ENCODE measurements around the gene SRA1.
"Not testable (repeated sequence)": the region's sequence is repeated elsewhere in the genome, so short reads cannot be mapped to it uniquely, and the experiment has no call there.

The SRA1 gene

GRCh38 chr5:140557136-140557805 is at the start of gene SRA1:
Gene SRA1, minus strand, starts transcription at chr5:140557473. Its CDS starts 21 bp downstream, at chr5:140557452.
- Mint-ChIP-seq H3K4me1 (ENCODE audit: low read depth) (peaks cover 48% of the 10 kb centered on the region), H3K9me3 (no peaks in the 10 kb centered on the region), H3K27me3 (no peaks in the 10 kb centered on the region)

GRCh38 chr5:140607031-140607430 is 49.8 kb upstream of the SRA1 start:
- H3K4me3 Mint-ChIP-seq: no peak overlapping the region
- H3K9me3 Mint-ChIP-seq: no peaks in the 10 kb centered on the region
- peaks cover 12% of the 10 kb centered on the region for H3K27me3 Mint-ChIP-seq
- H3K4me1 Mint-ChIP-seq (ENCODE audit: low read depth): peaks cover 9% of the 10 kb centered on the region
- no peaks in the 10 kb centered on the region for H3K36me3 Mint-ChIP-seq (ENCODE audit: low read depth)
- H3K27ac Mint-ChIP-seq: no peak overlapping the region

More at GRCh38 chr5:140557136-140557805, at the start of gene SRA1:
- Mint-ChIP-seq H3K27ac (peak within 1 kb of the TSS; percentile 93), H3K36me3 (ENCODE audit: low read depth) (peaks cover 36% of the 10 kb centered on the region), H3K4me3 (peak within 1 kb of the TSS; percentile 93)

GRCh38 chr5:140605879-140606278 is 48.6 kb upstream of the SRA1 start:
- no peak overlapping the region for H3K4me3 Mint-ChIP-seq
- no peaks in the 10 kb centered on the region for H3K9me3 Mint-ChIP-seq
- H3K36me3 Mint-ChIP-seq (ENCODE audit: low read depth): no peaks in the 10 kb centered on the region
- peaks cover 6% of the 10 kb centered on the region for H3K27me3 Mint-ChIP-seq
- no peaks in the 10 kb centered on the region for H3K4me1 Mint-ChIP-seq (ENCODE audit: low read depth)
- no peak overlapping the region for H3K27ac Mint-ChIP-seq

- no peak overlapping the region for H3K27ac Mint-ChIP-seq
- no peaks in the 10 kb centered on the region for H3K36me3 Mint-ChIP-seq (ENCODE audit: low read depth)
- H3K9me3 Mint-ChIP-seq: no peaks in the 10 kb centered on the region
- no peaks in the 10 kb centered on the region for H3K4me1 Mint-ChIP-seq (ENCODE audit: low read depth)
- H3K4me3 Mint-ChIP-seq: no peak overlapping the region
- H3K27me3 Mint-ChIP-seq: peaks cover 9% of the 10 kb centered on the region
Observed at GRCh38 chr5:140603734-140604133, 46.5 kb upstream of the SRA1 start.

- H3K4me1 Mint-ChIP-seq (ENCODE audit: low read depth); H3K36me3 Mint-ChIP-seq (ENCODE audit: low read depth); H3K9me3 Mint-ChIP-seq; H3K4me3 Mint-ChIP-seq; H3K27ac Mint-ChIP-seq; H3K27me3 Mint-ChIP-seq: not testable (repeated sequence)
Observed at GRCh38 chr5:140603446-140603698, 46.1 kb upstream of the SRA1 start.

- no peak overlapping the region for H3K4me3 Mint-ChIP-seq
- H3K4me1 Mint-ChIP-seq (ENCODE audit: low read depth): no peaks in the 10 kb centered on the region
- no peaks in the 10 kb centered on the region for H3K9me3 Mint-ChIP-seq
- peaks cover 7% of the 10 kb centered on the region for H3K27me3 Mint-ChIP-seq
- no peak overlapping the region for H3K27ac Mint-ChIP-seq
- no peaks in the 10 kb centered on the region for H3K36me3 Mint-ChIP-seq (ENCODE audit: low read depth)
Observed at GRCh38 chr5:140602147-140602546, 44.9 kb upstream of the SRA1 start.

- Mint-ChIP-seq H3K27me3 (peaks cover 6% of the 10 kb centered on the region), H3K9me3 (no peaks in the 10 kb centered on the region), H3K4me3 (no peak overlapping the region), H3K36me3 (ENCODE audit: low read depth) (no peaks in the 10 kb centered on the region), H3K4me1 (ENCODE audit: low read depth) (peaks cover 5% of the 10 kb centered on the region), H3K27ac (no peak overlapping the region)
Observed at GRCh38 chr5:140600096-140600495, 42.8 kb upstream of the SRA1 start.

GRCh38 chr5:140598836-140599235 is 41.6 kb upstream of the SRA1 start:
- Mint-ChIP-seq H3K4me1 (ENCODE audit: low read depth) (peaks cover 5% of the 10 kb centered on the region), H3K36me3 (ENCODE audit: low read depth) (no peaks in the 10 kb centered on the region), H3K9me3 (no peaks in the 10 kb centered on the region), H3K27ac (no peak overlapping the region), H3K27me3 (peaks cover 3% of the 10 kb centered on the region), H3K4me3 (no peak overlapping the region)

GRCh38 chr5:140596321-140596741 is 39.1 kb upstream of the SRA1 start:
- Mint-ChIP-seq H3K36me3 (ENCODE audit: low read depth) (no peaks in the 10 kb centered on the region), H3K9me3 (no peaks in the 10 kb centered on the region), H3K4me3 (no peak overlapping the region), H3K27me3 (peaks cover 3% of the 10 kb centered on the region), H3K4me1 (ENCODE audit: low read depth) (peaks cover 5% of the 10 kb centered on the region), H3K27ac (no peak overlapping the region)

- Mint-ChIP-seq H3K27ac (peak overlapping the region; percentile 6), H3K4me3 (no peak overlapping the region)
Observed at GRCh38 chr5:140595538-140596300, 38.4 kb upstream of the SRA1 start.

GRCh38 chr5:140594169-140594568 is 36.9 kb upstream of the SRA1 start:
- H3K4me1 Mint-ChIP-seq (ENCODE audit: low read depth): peaks cover 5% of the 10 kb centered on the region
- no peaks in the 10 kb centered on the region for H3K9me3 Mint-ChIP-seq
- no peak overlapping the region for H3K27ac Mint-ChIP-seq
- H3K36me3 Mint-ChIP-seq (ENCODE audit: low read depth): no peaks in the 10 kb centered on the region
- peaks cover 3% of the 10 kb centered on the region for H3K27me3 Mint-ChIP-seq
- no peak overlapping the region for H3K4me3 Mint-ChIP-seq

More at GRCh38 chr5:140595538-140596300, 38.4 kb upstream of the SRA1 start:
- no peaks in the 10 kb centered on the region for H3K36me3 Mint-ChIP-seq (ENCODE audit: low read depth)
- no peaks in the 10 kb centered on the region for H3K9me3 Mint-ChIP-seq
- peaks cover 5% of the 10 kb centered on the region for H3K4me1 Mint-ChIP-seq (ENCODE audit: low read depth)
- peaks cover 3% of the 10 kb centered on the region for H3K27me3 Mint-ChIP-seq

- H3K36me3 Mint-ChIP-seq (ENCODE audit: low read depth); H3K27ac Mint-ChIP-seq; H3K9me3 Mint-ChIP-seq; H3K4me3 Mint-ChIP-seq; H3K4me1 Mint-ChIP-seq (ENCODE audit: low read depth); H3K27me3 Mint-ChIP-seq: not testable (repeated sequence)
Observed at GRCh38 chr5:140593070-140593469, 35.8 kb upstream of the SRA1 start.

- no peaks in the 10 kb centered on the region for H3K27me3 Mint-ChIP-seq
- no peaks in the 10 kb centered on the region for H3K36me3 Mint-ChIP-seq (ENCODE audit: low read depth)
- no peak overlapping the region for H3K27ac Mint-ChIP-seq
- no peaks in the 10 kb centered on the region for H3K9me3 Mint-ChIP-seq
- H3K4me3 Mint-ChIP-seq: no peak overlapping the region
- H3K4me1 Mint-ChIP-seq (ENCODE audit: low read depth): peaks cover 5% of the 10 kb centered on the region
Observed at GRCh38 chr5:140591747-140592372, 34.6 kb upstream of the SRA1 start.

- H3K4me3 Mint-ChIP-seq: no peak overlapping the region
- H3K27ac Mint-ChIP-seq: no peak overlapping the region
- H3K9me3 Mint-ChIP-seq: no peaks in the 10 kb centered on the region
- no peaks in the 10 kb centered on the region for H3K36me3 Mint-ChIP-seq (ENCODE audit: low read depth)
- H3K27me3 Mint-ChIP-seq: no peaks in the 10 kb centered on the region
- peaks cover 4% of the 10 kb centered on the region for H3K4me1 Mint-ChIP-seq (ENCODE audit: low read depth)
Observed at GRCh38 chr5:140590861-140591260, 33.6 kb upstream of the SRA1 start.

- H3K9me3 Mint-ChIP-seq: no peaks in the 10 kb centered on the region
- no peaks in the 10 kb centered on the region for H3K36me3 Mint-ChIP-seq (ENCODE audit: low read depth)
- H3K4me1 Mint-ChIP-seq (ENCODE audit: low read depth): no peaks in the 10 kb centered on the region
- H3K4me3 Mint-ChIP-seq: no peak overlapping the region
- peaks cover 4% of the 10 kb centered on the region for H3K27me3 Mint-ChIP-seq
- no peak overlapping the region for H3K27ac Mint-ChIP-seq
Observed at GRCh38 chr5:140588311-140589070, 31.2 kb upstream of the SRA1 start.
